ENCODE measurements around the gene GABRB2.

GABRB2 gene

DNA sequence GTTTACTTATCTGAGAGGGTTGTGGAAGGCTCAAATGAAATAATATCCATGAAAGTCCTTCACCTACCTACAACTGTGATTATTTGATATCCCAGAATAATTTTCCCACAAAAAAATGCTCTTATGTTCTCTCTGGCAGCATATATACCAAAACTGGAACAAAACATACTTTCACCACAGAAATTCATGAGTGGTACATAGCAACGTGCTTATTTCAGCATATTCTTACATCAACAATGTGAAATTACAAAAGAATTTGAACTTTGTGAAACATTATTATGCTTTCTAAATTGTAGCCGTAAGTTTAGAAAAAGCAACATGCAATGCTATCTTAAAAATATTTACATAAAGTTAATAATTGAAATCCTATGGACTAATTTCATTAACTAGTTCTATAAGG is 137.1 kb downstream of the GABRB2 start:
- TF ChIP-seq, protein P1, sequence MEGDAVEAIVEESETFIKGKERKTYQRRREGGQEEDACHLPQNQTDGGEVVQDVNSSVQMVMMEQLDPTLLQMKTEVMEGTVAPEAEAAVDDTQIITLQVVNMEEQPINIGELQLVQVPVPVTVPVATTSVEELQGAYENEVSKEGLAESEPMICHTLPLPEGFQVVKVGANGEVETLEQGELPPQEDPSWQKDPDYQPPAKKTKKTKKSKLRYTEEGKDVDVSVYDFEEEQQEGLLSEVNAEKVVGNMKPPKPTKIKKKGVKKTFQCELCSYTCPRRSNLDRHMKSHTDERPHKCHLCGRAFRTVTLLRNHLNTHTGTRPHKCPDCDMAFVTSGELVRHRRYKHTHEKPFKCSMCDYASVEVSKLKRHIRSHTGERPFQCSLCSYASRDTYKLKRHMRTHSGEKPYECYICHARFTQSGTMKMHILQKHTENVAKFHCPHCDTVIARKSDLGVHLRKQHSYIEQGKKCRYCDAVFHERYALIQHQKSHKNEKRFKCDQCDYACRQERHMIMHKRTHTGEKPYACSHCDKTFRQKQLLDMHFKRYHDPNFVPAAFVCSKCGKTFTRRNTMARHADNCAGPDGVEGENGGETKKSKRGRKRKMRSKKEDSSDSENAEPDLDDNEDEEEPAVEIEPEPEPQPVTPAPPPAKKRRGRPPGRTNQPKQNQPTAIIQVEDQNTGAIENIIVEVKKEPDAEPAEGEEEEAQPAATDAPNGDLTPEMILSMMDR (conservative IDR thresholded peaks at IDR 0.05), result no peak
- no peak for TF ChIP-seq ZFX (IDR thresholded peaks at IDR 0.05)
- H3K27ac ChIP-seq, result no peak overlapping the region

DNA sequence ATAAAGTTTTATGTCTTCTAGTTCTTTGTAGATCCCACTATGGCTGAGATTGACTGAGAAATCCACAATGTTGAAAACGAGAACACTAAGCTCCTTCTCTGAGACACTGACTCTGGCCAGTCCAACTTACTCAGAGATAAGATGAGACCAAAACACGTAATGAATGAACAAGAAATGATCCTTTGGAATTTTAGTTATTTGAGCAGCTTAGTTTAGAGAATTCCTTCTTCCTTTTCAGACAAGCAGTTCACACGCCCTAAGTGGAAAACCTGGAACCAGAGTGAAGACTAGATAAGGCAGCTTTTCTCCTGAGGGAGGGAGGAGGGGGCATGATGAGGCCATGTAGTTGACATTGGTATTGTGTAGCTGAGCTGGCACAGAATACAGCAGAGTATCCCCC is 139.6 kb downstream of the GABRB2 start:
- TF ChIP-seq ZFX (IDR thresholded peaks at IDR 0.05), result no peak
- TF ChIP-seq, protein P1 (conservative IDR thresholded peaks at IDR 0.05), result no peak
- no peak overlapping the region for H3K27ac ChIP-seq

DNA sequence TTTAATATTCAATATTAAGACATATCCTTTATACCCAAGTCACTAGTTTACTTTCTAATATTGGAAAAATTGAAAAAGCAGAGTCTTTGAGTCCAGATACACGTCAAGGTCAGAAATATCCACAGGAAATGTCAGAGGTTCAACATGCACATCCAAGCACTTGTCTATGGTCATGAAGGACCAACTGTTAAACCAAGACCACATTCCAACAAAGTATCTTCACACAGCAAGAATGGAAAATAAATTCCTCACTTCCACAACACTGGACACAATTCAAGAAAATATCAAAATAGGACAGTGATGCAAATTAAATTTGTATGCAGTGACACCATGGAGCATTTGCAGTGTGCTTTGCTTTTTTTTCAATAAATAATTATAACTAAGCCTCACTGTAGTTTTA is 142.5 kb downstream of the GABRB2 start:
- no peak overlapping the region for H3K27ac ChIP-seq
- no peak for TF ChIP-seq ZFX (IDR thresholded peaks at IDR 0.05)
- TF ChIP-seq, protein P1 (conservative IDR thresholded peaks at IDR 0.05), result no peak

DNA sequence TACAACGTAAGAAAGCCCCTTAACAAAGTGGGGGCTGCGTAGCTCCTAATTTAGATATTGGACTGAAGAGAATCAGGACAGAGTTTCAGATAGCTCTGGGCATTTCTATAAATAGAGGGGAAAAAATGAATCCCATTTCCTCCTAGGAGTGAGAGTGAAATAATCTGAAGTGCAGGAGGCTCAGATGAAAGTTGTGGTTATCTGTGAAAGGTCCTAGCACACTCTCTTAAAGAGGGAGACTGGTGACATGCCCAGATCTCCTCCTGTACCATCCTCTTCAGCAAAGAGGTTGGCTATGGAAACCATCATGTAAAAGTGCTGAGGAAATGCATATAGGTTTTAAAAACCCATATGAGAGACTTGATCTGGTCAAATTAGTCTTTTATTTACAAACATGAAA is 143.4 kb downstream of the GABRB2 start:
- H3K27ac ChIP-seq, result no peak overlapping the region
- TF ChIP-seq, protein P1 (conservative IDR thresholded peaks at IDR 0.05), result no peak
- no peak for TF ChIP-seq ZFX (IDR thresholded peaks at IDR 0.05)

DNA sequence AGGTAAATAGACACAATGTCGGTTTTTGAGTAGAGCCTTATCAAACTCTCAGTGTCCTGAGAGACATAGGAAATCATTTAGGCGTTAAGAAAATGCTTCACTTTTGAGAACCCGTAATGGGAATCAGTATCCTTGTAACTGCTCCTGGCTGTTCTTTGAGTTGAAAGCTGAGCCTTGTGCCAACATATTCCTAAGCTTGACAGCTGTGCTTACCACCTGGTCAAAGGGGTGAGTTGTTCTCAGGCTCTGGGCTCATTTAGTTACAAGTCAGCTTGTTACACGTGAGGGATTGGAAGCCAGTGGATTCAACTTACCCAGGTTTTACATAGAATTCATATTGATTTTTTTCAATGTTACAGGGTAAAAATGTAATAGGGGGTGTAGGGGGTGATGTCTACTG is 145.9 kb downstream of the GABRB2 start:
- no peak overlapping the region for H3K27ac ChIP-seq
- TF ChIP-seq, protein P1 (conservative IDR thresholded peaks at IDR 0.05), result no peak
- TF ChIP-seq ZFX (IDR thresholded peaks at IDR 0.05), result no peak

DNA sequence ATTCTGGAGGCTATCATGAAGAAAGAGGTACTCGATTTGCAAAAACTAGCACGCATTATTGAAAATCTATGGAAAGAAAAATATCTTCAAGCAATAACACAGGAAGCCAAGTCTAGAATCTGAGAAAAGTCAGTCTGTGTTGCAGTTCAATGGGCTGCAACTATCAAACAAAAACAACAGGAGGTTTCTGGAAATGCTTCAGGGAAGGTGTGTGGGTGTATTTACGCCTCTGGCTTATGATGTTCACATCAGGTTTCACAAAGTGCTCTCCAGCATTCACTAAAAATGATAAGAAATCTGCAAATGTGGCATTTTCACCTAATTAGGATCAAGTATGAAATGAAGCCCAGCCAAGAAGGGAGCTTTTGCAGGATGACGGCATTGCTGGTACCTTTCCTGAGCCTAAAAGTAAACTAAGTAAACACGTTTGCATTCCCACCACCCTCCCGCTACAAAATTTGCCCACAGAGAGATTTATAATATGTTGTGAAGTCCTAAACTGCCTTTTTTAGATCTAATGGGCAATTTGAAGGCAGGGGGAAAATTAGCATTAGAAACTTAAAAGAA is 146.4 kb downstream of the GABRB2 start:
- TF ChIP-seq, protein P1 (conservative IDR thresholded peaks at IDR 0.05), result no peak
- TF ChIP-seq ZFX (IDR thresholded peaks at IDR 0.05), result no peak

DNA sequence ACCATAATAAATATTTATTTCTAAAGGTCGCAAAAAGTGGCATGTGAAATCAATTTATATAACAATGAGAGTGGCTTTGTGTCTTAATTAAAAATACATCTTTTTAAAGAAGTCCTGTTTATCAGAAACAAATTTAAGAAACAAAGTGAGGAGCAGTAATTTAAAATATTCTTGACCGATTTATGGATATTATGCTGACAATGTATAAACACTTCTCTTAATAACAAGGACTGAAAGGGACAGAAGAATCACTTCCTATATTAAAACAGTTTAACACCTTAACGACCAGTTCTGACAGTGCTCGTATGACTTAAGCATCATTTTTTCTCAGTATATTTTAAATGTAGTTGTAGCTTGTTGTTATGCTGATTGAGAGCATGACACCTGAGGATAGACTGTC is 149.1 kb downstream of the GABRB2 start:
- no peak overlapping the region for H3K27ac ChIP-seq
- TF ChIP-seq, protein P1 (conservative IDR thresholded peaks at IDR 0.05), result no peak
- no peak for TF ChIP-seq ZFX (IDR thresholded peaks at IDR 0.05)

More for the DNA sequence above, 146.4 kb downstream of the GABRB2 start:
- no peak overlapping the region for H3K27ac ChIP-seq
